T-helper 2 cell (primary cell): ENCODE results near the gene HCAR3.

Experiments
- DNase-seq, 5 experiments: peaks; one replicate each; pipeline versions ENCODE4 v3.0.0 to v3.0.0-alpha.2; 2012 to 2022

HCAR3 gene

DNA sequence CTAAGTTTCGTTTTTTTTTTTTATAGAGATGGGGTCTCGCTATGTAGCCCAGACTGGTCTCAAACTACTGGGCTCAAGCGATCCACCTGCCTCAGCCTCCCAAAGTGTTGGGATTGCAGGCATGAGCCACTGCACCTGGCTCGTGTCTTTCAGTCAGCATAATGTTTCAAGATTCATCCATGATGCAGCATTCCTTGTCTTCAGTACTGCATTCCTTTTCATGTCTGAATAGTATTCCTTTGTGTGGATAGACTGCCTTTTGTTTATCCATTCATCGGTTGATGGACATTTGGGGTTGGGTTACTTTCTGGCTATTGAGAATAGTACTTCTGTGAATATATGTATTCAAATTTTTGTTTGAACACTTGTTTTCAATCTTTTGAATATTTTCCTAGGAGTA lies 50.9 kb downstream of the HCAR3 start:
- DNase-seq, result no peak

- no peak for DNase-seq
Measured at GRCh38 chr12:122665349-122665748, 51.3 kb downstream of the HCAR3 start.
